ENCODE data around the gene COL1A1. TPM values are rescaled to one million over a fixed set of nuclear protein-coding genes. Genes with fewer than 3 reads are reported as not detected.
A peak's percentile ranks its signal among the peaks of the same experiment; 100 is the strongest.

Gene COL1A1
- total and polyA plus RNA-seq, 2 of the 13 experiments (the other 11 are each of a cell fraction or from before 2014, with no cell fraction given), result 0.05 TPM; not detected in 1

GRCh38 chr17:50177983-50178834 is 23.2 kb downstream of the COL1A1 start (continued):
- TF ChIP-seq PHF5A (CRISPR knock-in tag; IDR thresholded peaks at IDR 0.05; ENCODE audit: low read depth, unreplicated experiment) (no peak), KLF16 (CRISPR knock-in tag; IDR thresholded peaks at IDR 0.05) (no peak), SSRP1 (CRISPR knock-in tag; IDR thresholded peaks at IDR 0.05) (no peak), MTF1 (CRISPR knock-in tag; IDR thresholded peaks at IDR 0.05) (no peak), ZNF431 (CRISPR knock-in tag; IDR thresholded peaks at IDR 0.05; ENCODE audit: borderline replicate concordance, low read depth) (peak; percentile 82), GLI4 (CRISPR knock-in tag; IDR thresholded peaks at IDR 0.05; ENCODE audit: borderline replicate concordance) (no peak), ARNT (IDR thresholded peaks at IDR 0.05) (no peak), ZNF280B (CRISPR knock-in tag; IDR thresholded peaks at IDR 0.05; ENCODE audit: borderline replicate concordance) (no peak), XRCC5 (optimal IDR thresholded peaks at IDR 0.05; ENCODE audit: low read length) (peak; percentile 99), HNF4G (IDR thresholded peaks at IDR 0.05; ENCODE audit: borderline replicate concordance, low read depth, low read length) (no peak; the same call in 1 of the 2 replicates), HNF4G (CRISPR knock-in tag; IDR thresholded peaks at IDR 0.05; ENCODE audit: borderline replicate concordance, low read depth) (no peak), HNF4A (CRISPR knock-in tag; IDR thresholded peaks at IDR 0.05) (no peak), ZNF235 (CRISPR knock-in tag; IDR thresholded peaks at IDR 0.05; ENCODE audit: borderline replicate concordance) (no peak; the same call in 1 of the 2 replicates)
- TF ChIP-seq, protein P1, sequence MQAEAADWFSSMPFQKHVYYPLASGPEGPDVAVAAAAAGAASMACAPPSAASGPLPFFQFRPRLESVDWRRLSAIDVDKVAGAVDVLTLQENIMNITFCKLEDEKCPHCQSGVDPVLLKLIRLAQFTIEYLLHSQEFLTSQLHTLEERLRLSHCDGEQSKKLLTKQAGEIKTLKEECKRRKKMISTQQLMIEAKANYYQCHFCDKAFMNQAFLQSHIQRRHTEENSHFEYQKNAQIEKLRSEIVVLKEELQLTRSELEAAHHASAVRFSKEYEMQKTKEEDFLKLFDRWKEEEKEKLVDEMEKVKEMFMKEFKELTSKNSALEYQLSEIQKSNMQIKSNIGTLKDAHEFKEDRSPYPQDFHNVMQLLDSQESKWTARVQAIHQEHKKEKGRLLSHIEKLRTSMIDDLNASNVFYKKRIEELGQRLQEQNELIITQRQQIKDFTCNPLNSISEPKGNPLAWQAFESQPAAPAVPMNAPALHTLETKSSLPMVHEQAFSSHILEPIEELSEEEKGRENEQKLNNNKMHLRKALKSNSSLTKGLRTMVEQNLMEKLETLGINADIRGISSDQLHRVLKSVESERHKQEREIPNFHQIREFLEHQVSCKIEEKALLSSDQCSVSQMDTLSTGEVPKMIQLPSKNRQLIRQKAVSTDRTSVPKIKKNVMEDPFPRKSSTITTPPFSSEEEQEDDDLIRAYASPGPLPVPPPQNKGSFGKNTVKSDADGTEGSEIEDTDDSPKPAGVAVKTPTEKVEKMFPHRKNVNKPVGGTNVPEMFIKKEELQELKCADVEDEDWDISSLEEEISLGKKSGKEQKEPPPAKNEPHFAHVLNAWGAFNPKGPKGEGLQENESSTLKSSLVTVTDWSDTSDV (CRISPR knock-in tag; IDR thresholded peaks at IDR 0.05), result no peak
- TF ChIP-seq, protein P2, sequence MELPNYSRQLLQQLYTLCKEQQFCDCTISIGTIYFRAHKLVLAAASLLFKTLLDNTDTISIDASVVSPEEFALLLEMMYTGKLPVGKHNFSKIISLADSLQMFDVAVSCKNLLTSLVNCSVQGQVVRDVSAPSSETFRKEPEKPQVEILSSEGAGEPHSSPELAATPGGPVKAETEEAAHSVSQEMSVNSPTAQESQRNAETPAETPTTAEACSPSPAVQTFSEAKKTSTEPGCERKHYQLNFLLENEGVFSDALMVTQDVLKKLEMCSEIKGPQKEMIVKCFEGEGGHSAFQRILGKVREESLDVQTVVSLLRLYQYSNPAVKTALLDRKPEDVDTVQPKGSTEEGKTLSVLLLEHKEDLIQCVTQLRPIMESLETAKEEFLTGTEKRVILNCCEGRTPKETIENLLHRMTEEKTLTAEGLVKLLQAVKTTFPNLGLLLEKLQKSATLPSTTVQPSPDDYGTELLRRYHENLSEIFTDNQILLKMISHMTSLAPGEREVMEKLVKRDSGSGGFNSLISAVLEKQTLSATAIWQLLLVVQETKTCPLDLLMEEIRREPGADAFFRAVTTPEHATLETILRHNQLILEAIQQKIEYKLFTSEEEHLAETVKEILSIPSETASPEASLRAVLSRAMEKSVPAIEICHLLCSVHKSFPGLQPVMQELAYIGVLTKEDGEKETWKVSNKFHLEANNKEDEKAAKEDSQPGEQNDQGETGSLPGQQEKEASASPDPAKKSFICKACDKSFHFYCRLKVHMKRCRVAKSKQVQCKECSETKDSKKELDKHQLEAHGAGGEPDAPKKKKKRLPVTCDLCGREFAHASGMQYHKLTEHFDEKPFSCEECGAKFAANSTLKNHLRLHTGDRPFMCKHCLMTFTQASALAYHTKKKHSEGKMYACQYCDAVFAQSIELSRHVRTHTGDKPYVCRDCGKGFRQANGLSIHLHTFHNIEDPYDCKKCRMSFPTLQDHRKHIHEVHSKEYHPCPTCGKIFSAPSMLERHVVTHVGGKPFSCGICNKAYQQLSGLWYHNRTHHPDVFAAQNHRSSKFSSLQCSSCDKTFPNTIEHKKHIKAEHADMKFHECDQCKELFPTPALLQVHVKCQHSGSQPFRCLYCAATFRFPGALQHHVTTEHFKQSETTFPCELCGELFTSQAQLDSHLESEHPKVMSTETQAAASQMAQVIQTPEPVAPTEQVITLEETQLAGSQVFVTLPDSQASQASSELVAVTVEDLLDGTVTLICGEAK (IDR thresholded peaks at IDR 0.05), result no peak
- TF ChIP-seq, protein P2 (CRISPR knock-in tag; IDR thresholded peaks at IDR 0.05), result no peak
